Measurements from ENCODE around the gene OPCML.

The OPCML gene

DNA sequence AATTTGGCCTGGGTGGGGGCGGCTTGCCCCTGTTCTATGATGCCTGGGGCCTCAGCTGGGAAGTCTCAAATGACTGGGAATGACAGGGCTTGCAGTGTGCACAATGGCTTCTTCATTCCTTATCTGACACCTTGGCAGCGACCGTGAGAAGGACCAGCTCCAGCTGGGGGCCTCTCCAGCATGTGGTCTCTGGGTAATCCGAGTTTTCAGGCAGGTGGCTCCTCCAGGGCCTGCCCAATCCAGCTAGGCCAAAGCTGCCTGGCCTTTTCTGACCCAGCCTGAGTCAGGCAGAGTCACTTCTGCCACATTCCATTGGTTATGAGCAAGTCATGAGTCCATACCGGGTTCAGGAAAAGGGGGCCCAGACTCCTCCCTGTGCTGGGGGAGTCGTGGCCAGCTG, 646.0 kb downstream of the OPCML start:
- H3K23ac ChIP-seq (ENCODE audit: low read depth, low read length, poor library complexity) = no peak overlapping the region
- H3K27me3 ChIP-seq (ENCODE audit: control insufficient read depth in 3 of 3, insufficient read depth in 3 of 3, low read depth in 1 of 3, low read length in 3 of 3) = no peaks in the 10 kb centered on the region
- H3K36me3 ChIP-seq (replicated peaks in 1 of 2; ENCODE audit: control insufficient read depth in 2 of 2, insufficient read depth in 2 of 2, low read length in 2 of 2) = no peaks in the 10 kb centered on the region
- peaks cover 0 to 10% of the 10 kb centered on the region in 2 donors for H3K4me1 ChIP-seq (ENCODE audit: control insufficient read depth in 2 of 2, insufficient read depth in 1 of 2, low read depth in 1 of 2, low read length in 2 of 2)
- H3K14ac ChIP-seq (ENCODE audit: low read length) = no peak overlapping the region
- H3K18ac ChIP-seq (ENCODE audit: low read length) = no peak overlapping the region
- H2BK12ac ChIP-seq (ENCODE audit: low read length) = no peak overlapping the region
- no peak overlapping the region for H2BK15ac ChIP-seq (ENCODE audit: low read length)
- no peaks in the 10 kb centered on the region for H3K9me3 ChIP-seq (replicated peaks in 1 of 2; ENCODE audit: control insufficient read depth in 2 of 2, insufficient read depth in 1 of 2, low read depth in 1 of 2, low read length in 2 of 2)
- H3K4ac ChIP-seq (ENCODE audit: low read length) = no peak overlapping the region
- no CpG with 5 or more reads among the region's 6 CpGs for WGBS, 2 donors (ENCODE audit: extremely low coverage in 2 of 2, insufficient read length in 2 of 2, insufficient replicate concordance in 1 of 2)
- H2BK120ac ChIP-seq (ENCODE audit: low read depth, low read length) = no peak overlapping the region
- no peak overlapping the region for H3K4me3 ChIP-seq (ENCODE audit: low read length in 2 of 2)
- DNase-seq (ENCODE audit: low spot score) = no peak
- no peaks in the 10 kb centered on the region for H3K79me1 ChIP-seq (ENCODE audit: low read depth, low read length)
- no peak overlapping the region for H4K8ac ChIP-seq (ENCODE audit: low read depth, low read length)
- no peak overlapping the region for H3K4me2 ChIP-seq (ENCODE audit: insufficient read depth, low read length, poor library complexity, severe bottlenecking)
- H2AFZ ChIP-seq (ENCODE audit: low read length) = peak overlapping the region; percentile 76
- no peak overlapping the region for H3K27ac ChIP-seq (replicated peaks; ENCODE audit: low read length)
- H4K91ac ChIP-seq (ENCODE audit: low read depth, low read length, poor library complexity) = no peak overlapping the region
- H3K9ac ChIP-seq (ENCODE audit: low read depth, low read length, poor library complexity) = no peak overlapping the region
- no peak overlapping the region for H2BK5ac ChIP-seq (ENCODE audit: low read length)
- H2AK5ac ChIP-seq (ENCODE audit: low read depth, low read length) = no peak overlapping the region

DNA sequence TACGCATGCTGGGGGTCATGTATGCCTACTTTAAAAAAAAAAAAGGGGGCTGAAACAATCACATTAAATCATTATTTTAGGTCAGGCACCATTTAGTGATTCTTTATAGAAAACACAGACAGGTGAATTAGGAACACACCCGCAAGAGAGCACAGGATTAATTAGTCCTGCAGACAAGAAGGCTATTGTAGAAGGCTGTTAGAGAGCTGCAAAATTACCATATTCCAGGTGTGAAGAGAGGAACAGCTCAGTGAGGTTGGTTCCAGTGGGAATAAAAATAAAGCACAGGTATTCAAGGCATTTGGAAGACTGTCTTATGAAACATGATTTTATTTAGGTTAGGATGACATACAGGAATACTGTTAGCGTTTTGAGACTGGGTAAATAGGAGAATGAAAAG, 649.1 kb downstream of the OPCML start:
- Histone ChIP-seq H2BK12ac (ENCODE audit: low read length) (no peak overlapping the region), H3K4ac (ENCODE audit: low read length) (no peak overlapping the region), H3K27ac (replicated peaks; ENCODE audit: low read length) (no peak overlapping the region), H3K4me3 (ENCODE audit: low read length in 2 of 2) (no peak overlapping the region), H3K9me3 (replicated peaks in 1 of 2; ENCODE audit: control insufficient read depth in 2 of 2, insufficient read depth in 1 of 2, low read depth in 1 of 2, low read length in 2 of 2) (no peaks in the 10 kb centered on the region), H4K8ac (ENCODE audit: low read depth, low read length) (no peak overlapping the region), H4K91ac (ENCODE audit: low read depth, low read length, poor library complexity) (no peak overlapping the region), H3K27me3 (ENCODE audit: control insufficient read depth in 3 of 3, insufficient read depth in 3 of 3, low read depth in 1 of 3, low read length in 3 of 3) (no peaks in the 10 kb centered on the region), H2AK5ac (ENCODE audit: low read depth, low read length) (no peak overlapping the region), H2BK120ac (ENCODE audit: low read depth, low read length) (no peak overlapping the region), H2AFZ (ENCODE audit: low read length) (no peak overlapping the region), H3K4me2 (ENCODE audit: insufficient read depth, low read length, poor library complexity, severe bottlenecking) (no peak overlapping the region), H3K23ac (ENCODE audit: low read depth, low read length, poor library complexity) (no peak overlapping the region), H3K14ac (ENCODE audit: low read length) (no peak overlapping the region), H2BK15ac (ENCODE audit: low read length) (no peak overlapping the region), H3K9ac (ENCODE audit: low read depth, low read length, poor library complexity) (no peak overlapping the region), H3K36me3 (replicated peaks in 1 of 2; ENCODE audit: control insufficient read depth in 2 of 2, insufficient read depth in 2 of 2, low read length in 2 of 2) (no peaks in the 10 kb centered on the region), H3K79me1 (ENCODE audit: low read depth, low read length) (no peaks in the 10 kb centered on the region), H2BK5ac (ENCODE audit: low read length) (no peak overlapping the region), H3K4me1 (ENCODE audit: control insufficient read depth in 2 of 2, insufficient read depth in 1 of 2, low read depth in 1 of 2, low read length in 2 of 2) (peaks cover 0 to 10% of the 10 kb centered on the region in 2 donors), H3K18ac (ENCODE audit: low read length) (no peak overlapping the region)
- no CpG with 5 or more reads among the region's 3 CpGs for WGBS, 2 donors (ENCODE audit: extremely low coverage in 2 of 2, insufficient read length in 2 of 2, insufficient replicate concordance in 1 of 2)
- no peak for DNase-seq (ENCODE audit: low spot score)

- no peak overlapping the region for H3K23ac ChIP-seq (ENCODE audit: low read depth, low read length, poor library complexity)
- H3K79me1 ChIP-seq (ENCODE audit: low read depth, low read length) = no peaks in the 10 kb centered on the region
- no peak overlapping the region for H2BK5ac ChIP-seq (ENCODE audit: low read length)
- no peak overlapping the region for H4K8ac ChIP-seq (ENCODE audit: low read depth, low read length)
- no peaks in the 10 kb centered on the region for H3K9me3 ChIP-seq (replicated peaks in 1 of 2; ENCODE audit: control insufficient read depth in 2 of 2, insufficient read depth in 1 of 2, low read depth in 1 of 2, low read length in 2 of 2)
- H3K36me3 ChIP-seq (replicated peaks in 1 of 2; ENCODE audit: control insufficient read depth in 2 of 2, insufficient read depth in 2 of 2, low read length in 2 of 2) = no peaks in the 10 kb centered on the region
- no peak overlapping the region for H2AK5ac ChIP-seq (ENCODE audit: low read depth, low read length)
- no peaks in the 10 kb centered on the region for H3K27me3 ChIP-seq (ENCODE audit: control insufficient read depth in 3 of 3, insufficient read depth in 3 of 3, low read depth in 1 of 3, low read length in 3 of 3)
- H3K4me3 ChIP-seq (ENCODE audit: low read length in 2 of 2) = no peak overlapping the region
- H3K4me1 ChIP-seq (ENCODE audit: control insufficient read depth in 2 of 2, insufficient read depth in 1 of 2, low read depth in 1 of 2, low read length in 2 of 2) = peaks cover 0 to 10% of the 10 kb centered on the region in 2 donors
- no peak overlapping the region for H3K9ac ChIP-seq (ENCODE audit: low read depth, low read length, poor library complexity)
- no peak overlapping the region for H3K14ac ChIP-seq (ENCODE audit: low read length)
- no peak overlapping the region for H3K4me2 ChIP-seq (ENCODE audit: insufficient read depth, low read length, poor library complexity, severe bottlenecking)
- no peak overlapping the region for H4K91ac ChIP-seq (ENCODE audit: low read depth, low read length, poor library complexity)
- no CpG with 5 or more reads among the region's 3 CpGs for WGBS, 2 donors (ENCODE audit: extremely low coverage in 2 of 2, insufficient read length in 2 of 2, insufficient replicate concordance in 1 of 2)
- no peak overlapping the region for H2AFZ ChIP-seq (ENCODE audit: low read length)
- no peak overlapping the region for H3K18ac ChIP-seq (ENCODE audit: low read length)
- H2BK120ac ChIP-seq (ENCODE audit: low read depth, low read length) = no peak overlapping the region
- H2BK12ac ChIP-seq (ENCODE audit: low read length) = no peak overlapping the region
- no peak overlapping the region for H2BK15ac ChIP-seq (ENCODE audit: low read length)
- DNase-seq (ENCODE audit: low spot score) = no peak
- H3K27ac ChIP-seq (replicated peaks; ENCODE audit: low read length) = no peak overlapping the region
- no peak overlapping the region for H3K4ac ChIP-seq (ENCODE audit: low read length)
These were observed 650.7 kb downstream of the OPCML start for GRCh38 chr11:132881622-132882021.

- Histone ChIP-seq H2BK120ac (ENCODE audit: low read depth, low read length) (no peak overlapping the region), H2AK5ac (ENCODE audit: low read depth, low read length) (no peak overlapping the region), H3K9me3 (replicated peaks in 1 of 2; ENCODE audit: control insufficient read depth in 2 of 2, insufficient read depth in 1 of 2, low read depth in 1 of 2, low read length in 2 of 2) (no peaks in the 10 kb centered on the region), H2BK5ac (ENCODE audit: low read length) (no peak overlapping the region), H3K4me3 (ENCODE audit: low read length in 2 of 2) (no peak overlapping the region), H3K23ac (ENCODE audit: low read depth, low read length, poor library complexity) (no peak overlapping the region), H2BK15ac (ENCODE audit: low read length) (no peak overlapping the region), H3K27me3 (ENCODE audit: control insufficient read depth in 3 of 3, insufficient read depth in 3 of 3, low read depth in 1 of 3, low read length in 3 of 3) (no peaks in the 10 kb centered on the region), H3K9ac (ENCODE audit: low read depth, low read length, poor library complexity) (no peak overlapping the region), H3K4me2 (ENCODE audit: insufficient read depth, low read length, poor library complexity, severe bottlenecking) (no peak overlapping the region), H3K18ac (ENCODE audit: low read length) (no peak overlapping the region), H4K91ac (ENCODE audit: low read depth, low read length, poor library complexity) (no peak overlapping the region), H2BK12ac (ENCODE audit: low read length) (no peak overlapping the region), H4K8ac (ENCODE audit: low read depth, low read length) (no peak overlapping the region), H3K4ac (ENCODE audit: low read length) (no peak overlapping the region), H3K36me3 (replicated peaks in 1 of 2; ENCODE audit: control insufficient read depth in 2 of 2, insufficient read depth in 2 of 2, low read length in 2 of 2) (no peaks in the 10 kb centered on the region), H3K27ac (replicated peaks; ENCODE audit: low read length) (no peak overlapping the region), H3K14ac (ENCODE audit: low read length) (no peak overlapping the region), H2AFZ (ENCODE audit: low read length) (no peak overlapping the region), H3K4me1 (ENCODE audit: control insufficient read depth in 2 of 2, insufficient read depth in 1 of 2, low read depth in 1 of 2, low read length in 2 of 2) (peaks cover 2 to 4% of the 10 kb centered on the region in 2 donors), H3K79me1 (ENCODE audit: low read depth, low read length) (no peaks in the 10 kb centered on the region)
- DNase-seq (ENCODE audit: low spot score) = no peak
- no CpG with 5 or more reads among the region's 5 CpGs for WGBS, 2 donors (ENCODE audit: extremely low coverage in 2 of 2, insufficient read length in 2 of 2, insufficient replicate concordance in 1 of 2)
These were observed 654.2 kb downstream of the OPCML start for GRCh38 chr11:132878111-132878510.
